Activated CD8-positive, alpha-beta memory T cell treated with anti-CD3 and anti-CD28 coated beads, Interleukin-2, amount 50 U/mL, for 1 hour (primary cell): ENCODE data around the gene PCYT2.

Experiments
- DNase-seq: peaks from one replicate; pipeline ENCODE4 v3.0.0-alpha.2; 2020; ENCODE audit errors: extremely low read depth

PCYT2 gene

DNA sequence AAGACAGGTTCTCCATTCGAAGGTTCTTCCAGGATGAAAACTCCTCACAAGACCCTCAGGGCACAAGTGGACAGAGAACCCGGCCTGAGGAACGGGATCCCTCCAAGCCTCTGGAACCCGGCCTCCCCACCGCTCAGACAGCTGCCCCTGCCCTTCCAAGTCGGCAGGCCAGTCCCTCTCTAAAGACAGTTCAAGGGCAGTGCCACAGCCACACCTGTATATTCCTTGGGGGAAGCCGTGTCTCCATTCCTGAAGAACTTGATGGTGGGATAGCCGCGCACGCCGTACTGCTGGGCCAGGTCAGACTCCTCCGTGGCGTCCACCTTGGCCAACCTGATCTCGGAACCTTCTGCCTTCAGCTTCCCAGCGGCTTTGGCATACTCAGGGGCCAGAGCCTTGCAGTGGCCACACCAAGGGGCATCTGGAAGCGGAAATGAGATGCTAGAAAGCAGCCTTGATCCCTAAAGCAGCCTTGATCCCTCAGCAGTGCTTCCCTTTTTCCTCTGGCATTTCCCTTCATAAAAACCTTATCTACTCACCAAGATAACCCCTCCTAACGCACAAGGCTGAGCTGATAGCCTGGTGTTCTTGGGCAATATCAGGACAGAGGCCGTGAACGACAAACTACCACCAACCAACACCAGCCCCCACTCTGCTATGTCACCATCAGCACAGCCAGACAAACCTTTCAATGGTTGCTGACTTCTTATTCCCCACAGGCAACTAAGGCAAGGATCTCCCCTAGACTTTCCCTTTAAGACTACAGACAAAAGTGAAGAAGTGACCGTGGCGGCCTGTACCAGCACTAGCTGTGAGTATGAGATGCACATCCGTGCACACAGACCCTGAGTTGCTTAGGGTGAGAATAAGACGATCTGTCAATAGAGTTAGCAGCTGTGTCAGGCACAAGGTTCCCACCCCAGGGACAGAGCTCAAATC, 52.0 kb downstream of the PCYT2 start:
- DNase-seq: no peak

DNA sequence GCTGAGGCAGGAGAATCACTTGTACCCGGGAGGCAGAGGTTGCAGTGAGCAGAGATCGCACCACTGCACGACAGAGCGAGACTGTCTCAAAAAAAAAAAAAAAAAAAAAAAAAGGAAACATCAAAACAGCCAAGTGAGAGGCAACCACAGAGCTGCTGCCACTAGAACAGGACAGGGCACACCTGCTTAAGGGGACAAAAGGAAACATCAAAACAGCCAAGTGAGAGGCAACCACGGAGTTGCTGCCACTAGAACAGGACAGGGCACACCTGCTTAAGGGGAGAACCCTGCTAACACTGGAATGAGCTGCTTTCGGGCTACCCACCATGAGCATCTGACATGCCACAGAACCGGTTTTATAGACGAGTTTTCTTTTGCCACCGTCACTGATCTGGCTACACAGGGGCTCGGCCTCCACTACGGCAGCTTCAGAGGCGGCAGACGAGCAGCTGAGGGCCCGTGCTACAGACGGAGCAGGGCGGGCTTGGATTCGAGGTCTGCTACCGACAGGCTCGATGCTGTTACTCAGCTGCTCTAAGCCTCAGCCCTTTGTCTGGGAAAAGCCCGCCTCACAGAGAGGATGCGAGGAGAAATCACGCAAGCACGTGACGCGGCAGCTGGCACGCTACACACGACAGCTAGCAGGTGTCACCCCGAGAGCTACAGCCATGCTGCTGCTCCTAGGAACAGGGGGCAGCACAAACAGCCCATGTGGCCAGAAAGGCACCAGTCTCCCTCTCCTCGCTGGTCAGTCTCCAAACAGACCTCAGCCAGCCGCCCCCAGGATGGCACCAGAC, 52.8 kb downstream of the PCYT2 start:
- no peak for DNase-seq

DNA sequence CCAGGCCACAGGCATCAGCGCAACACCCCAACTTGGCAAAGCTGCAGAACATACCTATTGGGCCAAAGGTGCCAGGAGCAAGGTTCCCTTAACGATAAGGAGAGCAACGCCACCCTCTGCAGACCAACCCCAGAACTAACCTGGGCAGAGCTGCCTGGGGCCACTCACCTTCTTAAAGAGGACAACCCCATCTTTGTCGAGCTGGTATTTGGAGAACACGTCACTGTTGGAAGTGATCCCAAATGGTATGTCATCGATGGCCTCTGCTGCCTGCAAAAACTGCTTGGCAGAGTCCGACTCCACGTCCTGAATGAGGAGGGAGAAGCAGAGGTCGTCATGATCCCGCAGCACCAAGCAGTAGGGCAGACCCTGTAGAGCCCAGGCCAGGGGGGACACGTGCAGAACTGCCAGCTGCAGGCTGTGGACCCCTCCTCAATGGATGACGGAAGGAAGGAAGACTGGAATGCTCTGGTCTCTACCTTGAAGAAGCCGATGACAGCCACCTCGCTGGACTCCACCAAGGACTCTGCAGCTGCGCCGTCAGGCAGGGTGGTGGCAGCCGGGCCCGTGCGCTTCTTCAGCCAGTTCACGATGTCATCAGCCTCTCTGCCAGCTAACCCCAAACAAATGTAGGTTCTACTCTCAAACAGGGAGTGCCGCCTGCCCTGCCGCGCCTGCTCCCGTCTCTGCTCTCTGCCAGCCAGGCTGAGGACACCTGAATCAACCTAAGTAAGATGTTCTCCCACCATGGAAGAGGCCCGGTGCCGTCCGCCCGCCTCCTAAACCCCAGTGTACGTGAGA, 56.0 kb downstream of the PCYT2 start:
- no peak for DNase-seq

DNA sequence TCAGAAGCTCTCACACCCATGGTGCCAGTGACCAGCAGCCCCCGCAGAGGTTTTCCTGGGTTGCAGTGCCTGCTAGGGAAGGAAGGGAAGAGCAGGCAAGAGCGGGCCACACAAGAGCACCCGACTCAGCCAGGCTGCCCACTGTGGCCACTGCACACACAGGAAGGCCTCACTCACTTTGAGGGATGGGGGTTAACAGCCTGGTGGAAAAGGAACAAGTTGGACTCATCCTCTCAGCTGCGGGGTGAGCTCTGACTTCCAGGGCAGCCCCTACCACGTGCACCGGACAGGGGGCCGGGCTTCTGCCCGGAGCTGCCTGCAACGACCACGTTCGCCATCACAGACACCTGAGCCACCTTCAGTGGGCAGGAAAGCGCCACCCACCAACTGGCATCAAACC, 59.0 kb downstream of the PCYT2 start:
- DNase-seq: no peak

DNA sequence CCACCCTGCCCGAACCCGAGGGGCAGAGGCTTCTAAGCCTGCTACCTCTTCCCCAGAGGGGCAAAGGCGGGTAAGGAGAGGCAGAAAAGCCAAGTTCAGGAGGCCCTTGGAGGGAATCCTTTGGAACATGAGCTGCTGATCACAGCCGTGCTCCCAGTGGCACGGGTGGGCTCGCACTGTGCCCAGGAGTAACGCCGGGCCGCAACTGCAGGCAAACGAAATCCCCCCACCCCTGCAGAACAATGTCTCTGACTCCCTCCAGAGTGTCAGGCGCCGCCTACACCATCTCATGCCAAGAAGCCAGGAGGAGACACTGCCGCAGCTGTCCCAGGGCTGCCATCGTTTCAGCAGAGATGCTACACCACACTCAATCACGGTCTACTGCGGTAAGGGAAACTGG, 59.8 kb downstream of the PCYT2 start:
- DNase-seq: no peak
